ENCODE data around the gene CCPG1.

- TF ChIP-seq POLR2A (IDR thresholded peaks at IDR 0.05; ENCODE audit: low read depth, low read length) = no peak
- TF ChIP-seq POLR2AphosphoS5 (IDR thresholded peaks at IDR 0.05; ENCODE audit: low read depth, low read length) = no peak
- no peak for TF ChIP-seq TAF1 (IDR thresholded peaks at IDR 0.05; ENCODE audit: borderline replicate concordance, low read depth, low read length)
Observed at GRCh38 chr15:55394694-55395093, 13.5 kb downstream of the CCPG1 start.

Data from GM12892 (cell line).